ENCODE measurements around the gene FOXN1.
A peak's percentile ranks its signal among the peaks of the same experiment; 100 is the strongest.

FOXN1 gene

GRCh38 chr17:28547623-28548416 lies 41.7 kb downstream of the FOXN1 start:
- H3K4me3 ChIP-seq (ENCODE audit: low read depth, low read length), result peak overlapping the region; percentile 24

GRCh38 chr17:28548417-28549130 lies 42.4 kb downstream of the FOXN1 start:
- no peak overlapping the region for H3K4me3 ChIP-seq (ENCODE audit: low read depth, low read length)
- no peak for TF ChIP-seq CTCF (IDR thresholded peaks at IDR 0.05; ENCODE audit: borderline replicate concordance, insufficient read depth, low read depth, low read length)

More at GRCh38 chr17:28547623-28548416, 41.7 kb downstream of the FOXN1 start:
- peak; percentile 95 for TF ChIP-seq CTCF (IDR thresholded peaks at IDR 0.05; ENCODE audit: borderline replicate concordance, insufficient read depth, low read depth, low read length)

GRCh38 chr17:28549236-28550132 lies 43.3 kb downstream of the FOXN1 start:
- H3K4me3 ChIP-seq (ENCODE audit: low read depth, low read length), result peak overlapping the region; percentile 23

GRCh38 chr17:28550858-28551257 lies 44.7 kb downstream of the FOXN1 start:
- TF ChIP-seq CTCF (IDR thresholded peaks at IDR 0.05; ENCODE audit: borderline replicate concordance, insufficient read depth, low read depth, low read length), result no peak
- H3K4me3 ChIP-seq (ENCODE audit: low read depth, low read length), result peak overlapping the region; percentile 6

More at GRCh38 chr17:28549236-28550132, 43.3 kb downstream of the FOXN1 start:
- TF ChIP-seq CTCF (IDR thresholded peaks at IDR 0.05; ENCODE audit: borderline replicate concordance, insufficient read depth, low read depth, low read length), result peak; percentile 46; the same call in 1 of the 2 replicates

GRCh38 chr17:28551421-28552175 lies 45.5 kb downstream of the FOXN1 start:
- TF ChIP-seq CTCF (IDR thresholded peaks at IDR 0.05; ENCODE audit: borderline replicate concordance, insufficient read depth, low read depth, low read length), result no peak
- H3K4me3 ChIP-seq (ENCODE audit: low read depth, low read length), result peak overlapping the region; percentile 87

All from GM12875 (cell line).